HuH-7.5 (cell line): Measurements from ENCODE around the gene PEX5.
"Not testable (repeated sequence)": the region's sequence is repeated elsewhere in the genome, so short reads cannot be mapped to it uniquely, and the experiment has no call there.

ENCODE experiments used
- DNase-seq: peaks from one replicate; pipeline ENCODE4 v3.0.0; 2011; ENCODE audit warnings: low spot score

Gene PEX5

DNA sequence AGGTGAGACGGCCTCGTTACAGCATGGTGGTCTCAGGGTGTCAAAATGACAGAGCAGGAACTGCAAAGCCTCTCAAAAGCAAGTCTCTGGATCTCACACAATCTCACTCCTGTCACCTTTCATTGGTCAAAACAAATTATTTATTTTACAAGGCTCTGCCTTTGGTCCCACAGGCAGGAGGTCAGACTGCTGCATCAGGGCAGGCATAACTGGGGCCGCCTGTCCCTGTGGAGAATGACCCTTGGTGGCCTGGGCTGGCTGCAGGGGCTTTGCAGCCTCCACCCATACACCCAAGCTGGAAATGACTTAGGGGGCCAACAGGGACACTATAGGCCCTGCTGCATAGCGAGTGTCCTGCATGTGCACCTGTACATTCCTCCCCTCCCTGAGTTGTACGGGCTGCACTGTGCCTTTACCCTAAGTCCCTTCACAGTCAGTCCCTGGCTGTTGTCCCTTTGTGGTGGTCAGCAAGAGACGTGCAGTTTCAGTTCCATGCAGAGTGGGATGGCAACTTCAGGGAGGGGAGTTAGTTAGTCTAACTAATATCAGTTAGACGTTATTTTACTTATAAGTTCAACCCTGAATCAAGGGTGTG lies 28.1 kb downstream of the PEX5 start:
- no peak for DNase-seq

DNA sequence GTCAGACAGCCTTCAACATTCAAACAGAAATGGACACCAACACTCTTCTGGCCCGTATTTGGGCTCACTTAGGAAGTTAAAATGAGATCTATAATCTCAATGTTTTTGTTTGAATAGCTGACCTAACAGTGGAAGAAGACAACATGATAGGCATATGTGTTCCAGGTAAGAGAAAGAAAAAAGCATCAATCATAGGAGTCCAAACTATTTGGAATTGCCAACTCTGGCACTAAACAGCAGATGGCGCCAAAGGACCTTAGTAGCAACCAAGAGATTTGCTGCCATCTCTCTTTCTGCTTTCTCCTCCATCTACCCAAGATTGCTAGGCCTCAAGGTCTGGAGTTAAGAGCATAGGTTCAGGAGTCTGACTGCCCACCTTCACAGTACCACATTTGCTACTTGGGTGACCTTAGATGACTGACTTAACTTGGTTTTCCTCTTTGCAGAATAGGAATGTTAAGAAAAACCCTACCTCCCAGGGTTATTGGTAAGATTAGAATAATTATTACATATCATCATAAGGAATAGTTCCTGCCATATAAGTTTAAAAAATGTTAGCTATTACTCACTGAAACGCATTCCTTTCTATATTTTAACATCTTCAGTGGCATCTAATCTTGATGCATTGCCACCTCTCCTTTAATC lies 30.2 kb downstream of the PEX5 start:
- DNase-seq: peak; percentile 32

- no peak for DNase-seq
Measured at GRCh38 chr12:7221486-7221885, 32.0 kb downstream of the PEX5 start.

GRCh38 chr12:7229741-7230140 lies 40.3 kb downstream of the PEX5 start:
- no peak for DNase-seq

DNA sequence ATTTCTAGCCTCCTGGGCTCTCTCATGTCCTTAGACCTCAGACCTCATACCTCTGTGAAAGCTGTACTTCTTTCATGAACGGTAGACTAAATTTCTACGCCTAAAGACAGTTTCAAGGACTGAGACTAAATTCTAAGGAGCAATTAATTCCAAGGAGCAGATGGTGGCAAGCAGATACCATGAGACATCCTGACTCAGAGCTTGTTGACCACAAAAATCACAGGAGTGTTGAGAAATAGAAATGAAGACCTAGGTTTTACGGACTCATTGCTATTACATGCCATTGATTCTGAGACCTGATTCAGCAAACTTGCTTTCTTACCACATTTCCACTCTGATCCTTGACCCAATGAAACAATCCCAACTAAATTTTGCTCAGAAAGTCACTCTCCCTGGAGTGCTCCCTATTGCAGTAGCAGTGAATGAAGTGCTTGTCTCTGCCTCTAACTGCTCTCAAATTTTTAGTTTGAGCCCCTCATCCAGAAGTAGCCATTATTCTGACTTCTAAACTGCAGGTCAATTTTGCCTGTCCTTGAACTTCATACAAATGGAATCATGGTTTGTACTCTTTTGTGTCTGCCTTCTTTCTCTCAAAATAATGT lies 52.0 kb downstream of the PEX5 start:
- DNase-seq: no peak

DNA sequence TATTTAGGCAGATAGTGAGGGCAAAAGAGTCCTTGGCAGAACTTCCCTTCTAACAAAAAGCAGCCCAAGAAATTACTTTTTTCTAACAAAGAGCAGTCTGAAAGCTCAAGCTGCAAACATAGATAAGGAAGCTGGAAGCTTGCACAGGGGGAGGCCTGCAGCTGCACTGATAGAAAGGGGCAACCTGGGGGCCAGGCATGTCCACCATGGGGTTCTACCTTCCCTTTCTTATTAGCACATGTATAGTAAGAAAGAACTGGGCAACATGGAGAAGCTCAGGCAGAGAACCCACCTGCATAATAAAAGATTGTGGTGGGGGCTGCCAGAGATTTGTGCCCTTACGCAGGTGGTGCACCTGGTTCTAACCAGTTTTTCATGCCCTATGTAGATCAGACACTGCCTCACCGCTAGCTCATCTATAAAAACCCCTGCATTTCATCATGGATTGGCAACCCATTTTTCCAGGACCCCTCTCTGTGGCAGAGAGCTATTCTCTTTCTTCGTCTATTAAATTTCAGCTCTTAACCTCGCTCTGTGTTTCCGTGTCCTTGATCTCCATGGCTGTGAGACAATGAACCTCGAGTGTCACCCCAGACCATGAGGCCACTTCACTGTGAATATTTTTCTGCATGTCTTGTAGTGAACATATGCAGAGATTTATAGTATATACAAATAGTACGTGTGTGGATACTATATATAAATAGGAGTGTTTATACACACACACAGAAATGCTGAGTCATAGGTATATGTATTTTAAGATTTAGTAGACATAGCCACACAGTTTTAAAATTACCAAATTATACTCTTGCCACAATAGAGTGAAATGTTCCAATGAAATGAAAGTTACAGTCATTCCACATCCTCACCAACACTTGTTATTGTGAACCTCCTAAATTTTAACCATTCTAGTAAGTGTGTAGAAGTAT lies 53.0 kb downstream of the PEX5 start:
- DNase-seq: no peak

DNA sequence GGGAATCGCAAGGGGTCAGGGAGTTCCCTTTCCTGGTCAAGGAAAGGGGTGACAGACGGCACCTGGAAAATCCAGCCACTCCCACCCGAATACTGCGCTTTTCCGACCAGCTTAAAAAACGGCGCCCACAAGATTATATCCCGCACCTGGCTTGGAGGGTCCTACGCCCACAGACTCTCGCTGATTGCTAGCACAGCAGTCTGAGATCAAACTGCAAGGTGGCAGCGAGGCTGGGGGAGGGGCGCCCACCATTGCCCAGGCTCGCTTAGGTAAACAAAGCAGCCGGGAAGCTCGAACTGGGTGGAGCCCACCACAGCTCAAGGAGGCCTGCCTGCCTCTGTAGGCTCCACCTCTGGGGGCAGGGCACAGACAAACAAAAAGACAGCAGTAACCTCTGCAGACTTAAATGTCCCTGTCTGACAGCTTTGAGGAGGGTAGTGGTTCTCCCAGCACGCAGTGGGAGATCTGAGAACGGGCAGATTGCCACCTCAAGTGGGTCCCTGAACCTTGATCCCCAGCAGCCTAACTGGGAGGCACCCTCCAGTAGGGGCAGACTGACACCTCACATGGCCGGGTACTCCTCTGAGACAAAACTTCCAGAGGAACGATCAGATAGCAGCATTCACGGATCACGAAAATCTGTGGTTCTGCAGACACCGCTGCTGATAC lies 62.0 kb downstream of the PEX5 start:
- DNase-seq: not testable (repeated sequence)

DNA sequence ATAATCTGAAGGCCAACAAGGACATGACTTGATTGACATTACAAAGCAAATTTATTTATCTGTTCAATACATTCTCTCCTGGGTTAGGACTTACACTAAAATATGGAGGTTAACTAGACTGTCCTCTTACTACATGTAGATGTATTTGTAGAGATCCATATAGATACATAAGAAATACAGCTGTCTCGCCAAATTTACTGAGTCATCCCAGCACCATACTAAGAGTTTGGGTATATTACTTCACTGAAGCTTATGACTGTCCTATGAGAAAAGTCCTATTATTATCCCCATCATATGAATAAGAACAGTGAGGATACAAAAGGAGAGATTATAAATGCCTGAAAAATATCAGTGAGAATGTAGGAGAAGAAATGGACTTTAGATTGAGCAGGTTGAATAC lies 69.6 kb downstream of the PEX5 start:
- DNase-seq: no peak
